GM18502 (cell line): Measurements from ENCODE around the gene PPIF.
"Not testable (repeated sequence)": the region's sequence is repeated elsewhere in the genome, so short reads cannot be mapped to it uniquely, and the experiment has no call there.

Source experiments
- ATAC-seq: cut with Tn5 transposase; IDR thresholded peaks from one replicate; pipeline ENCODE4 v1.9.1; 2021; ENCODE audit warnings: mild to moderate bottlenecking; ENCODE audit not compliant: unreplicated experiment, poor library complexity

The PPIF gene

GRCh38 chr10:79328737-79329504, 18.3 kb upstream of the PPIF start:
- no peak for ATAC-seq

- no peak for ATAC-seq
Observed at GRCh38 chr10:79329529-79329928, 17.7 kb upstream of the PPIF start.

- ATAC-seq, result peak; percentile 15
Observed at GRCh38 chr10:79331226-79331625, 16.0 kb upstream of the PPIF start.

- peak; percentile 91 for ATAC-seq
Observed at GRCh38 chr10:79331709-79332108, 15.6 kb upstream of the PPIF start.

- ATAC-seq, result not testable (repeated sequence)
Observed at GRCh38 chr10:79332610-79333315, 14.5 kb upstream of the PPIF start.

- ATAC-seq, result no peak
Observed at GRCh38 chr10:79333513-79333912, 13.8 kb upstream of the PPIF start.

- no peak for ATAC-seq
Observed at GRCh38 chr10:79334573-79334972, 12.7 kb upstream of the PPIF start.

- ATAC-seq, result no peak
Observed at GRCh38 chr10:79335094-79335469, 12.2 kb upstream of the PPIF start.

- ATAC-seq, result no peak
Observed at GRCh38 chr10:79335470-79336235, 11.6 kb upstream of the PPIF start.

GRCh38 chr10:79336276-79336675, 11.0 kb upstream of the PPIF start:
- no peak for ATAC-seq

GRCh38 chr10:79336739-79337138, 10.5 kb upstream of the PPIF start:
- ATAC-seq, result no peak

- ATAC-seq, result not testable (repeated sequence)
Observed at GRCh38 chr10:79337783-79338469, 9.3 kb upstream of the PPIF start.

- ATAC-seq, result no peak
Observed at GRCh38 chr10:79339266-79339665, 8.0 kb upstream of the PPIF start.

GRCh38 chr10:79340646-79341244, 6.5 kb upstream of the PPIF start:
- no peak for ATAC-seq

GRCh38 chr10:79342295-79342761, 4.9 kb upstream of the PPIF start:
- no peak for ATAC-seq

GRCh38 chr10:79342811-79343561, 4.3 kb upstream of the PPIF start:
- no peak for ATAC-seq

- ATAC-seq, result no peak
Observed at GRCh38 chr10:79344502-79345195, 2.6 kb upstream of the PPIF start.

- ATAC-seq, result no peak
Observed at GRCh38 chr10:79345241-79346011, 1.8 kb upstream of the PPIF start.
